Loucy (cell line): ENCODE data around the gene LIX1.

ENCODE experiments used
- H2AFZ ChIP-seq: fragments of 200-600 bp; sonication (generic); 2 replicates; pipeline ENCODE4 v1.6.0; 2016; ENCODE audit warnings: antibody characterized with exemption, mild to moderate bottlenecking, low read length, moderate library complexity
- H3F3A ChIP-seq: fragments of 200-600 bp; 2 replicates; pipeline ENCODE4 v1.6.0; 2016; ENCODE audit warnings: antibody characterized with exemption, low read depth, mild to moderate bottlenecking
- H3K27me3 ChIP-seq: fragments of 200-600 bp; sonication (generic); 2 replicates; pipeline ENCODE4 v1.6.1; 2014; ENCODE audit warnings: low read length, mild to moderate bottlenecking; ENCODE audit not compliant: insufficient read depth, poor library complexity, severe bottlenecking
- H3K36me3 ChIP-seq: fragments of 200-600 bp; sonication (generic); 2 replicates; pipeline ENCODE4 v1.6.1; 2016; ENCODE audit warnings: low read length; ENCODE audit not compliant: insufficient read depth
- H3K4me1 ChIP-seq: fragments of 200-600 bp; sonication (generic); 2 replicates; pipeline ENCODE4 v1.5.1; 2014; ENCODE audit warnings: low read length, mild to moderate bottlenecking; ENCODE audit not compliant: insufficient read depth, poor library complexity, severe bottlenecking
- H3K4me2 ChIP-seq: fragments of 200-600 bp; sonication (generic); 2 replicates; pipeline ENCODE4 v1.6.0; 2014; ENCODE audit warnings: antibody characterized with exemption, low read length, low read depth, mild to moderate bottlenecking; ENCODE audit not compliant: poor library complexity, severe bottlenecking
- H3K4me3 ChIP-seq: fragments of 200-600 bp; sonication (generic); 2 replicates; pipeline ENCODE4 v1.5.1; 2014; ENCODE audit warnings: low read length, mild to moderate bottlenecking, mixed read lengths; ENCODE audit not compliant: poor library complexity, severe bottlenecking
- H3K79me2 ChIP-seq: fragments of 200-600 bp; sonication (generic); 2 replicates; pipeline ENCODE4 v1.6.1; 2014; ENCODE audit warnings: low read length; ENCODE audit not compliant: insufficient read depth
- H3K9ac ChIP-seq: fragments of 200-600 bp; sonication (generic); 2 replicates; pipeline ENCODE4 v1.6.0; 2014; ENCODE audit warnings: mild to moderate bottlenecking, low read depth, low read length, moderate library complexity; ENCODE audit not compliant: poor library complexity, severe bottlenecking
- H3K9me2 ChIP-seq: fragments of 200-600 bp; sonication (generic); replicated peaks from 2 replicates; pipeline ENCODE4 v1.6.1; 2016; ENCODE audit warnings: low read depth, low read length, mixed read lengths
- H3K9me3 ChIP-seq: fragments of 200-600 bp; sonication (generic); 2 replicates; pipeline ENCODE4 v1.6.1; 2014; ENCODE audit warnings: mild to moderate bottlenecking, antibody characterized with exemption, low read length, low read depth; ENCODE audit not compliant: insufficient read depth
- H4K20me1 ChIP-seq: fragments of 200-600 bp; sonication (generic); 2 replicates; pipeline ENCODE4 v1.6.0; 2014; ENCODE audit warnings: antibody characterized with exemption, low read length, mild to moderate bottlenecking; ENCODE audit not compliant: insufficient read depth, poor library complexity, severe bottlenecking
- EZH2phosphoT487 ChIP-seq: fragments of 200-600 bp; IDR thresholded peaks from 2 replicates; pipeline ENCODE4 v1.6.1; 2018; ENCODE audit warnings: antibody characterized with exemption, mild to moderate bottlenecking, moderate library complexity, borderline replicate concordance
- TF ChIP-seq, protein P1 (sequence below): fragments of 200-600 bp; sonication (generic); conservative IDR thresholded peaks from 2 replicates; pipeline ENCODE4 v1.5.1; 2014; ENCODE audit warnings: mild to moderate bottlenecking, antibody characterized with exemption, low read length

LIX1 gene

DNA sequence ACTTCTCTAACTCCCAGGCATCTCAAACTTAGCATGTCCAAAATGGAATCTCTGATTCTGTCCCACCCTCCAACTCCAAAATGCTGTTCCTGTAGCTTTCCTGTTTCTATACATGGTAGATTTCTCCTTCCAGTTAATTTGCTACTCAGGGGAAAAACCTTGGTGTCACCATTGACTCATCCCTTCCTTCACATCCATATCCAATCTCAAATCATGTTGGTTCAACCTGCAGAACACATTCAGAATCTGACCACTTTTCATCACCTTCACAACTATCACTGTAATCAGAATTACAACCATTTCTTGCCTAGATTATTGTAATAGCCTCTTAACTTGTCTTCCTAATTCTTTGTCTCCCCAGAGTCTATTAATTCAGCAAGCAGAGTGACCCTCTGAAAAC lies 29.8 kb upstream of the LIX1 start:
- H3K79me2 ChIP-seq: no peaks in the 10 kb centered on the region
- no peaks in the 10 kb centered on the region for H3K9me2 ChIP-seq
- no peaks in the 10 kb centered on the region for H3K9me3 ChIP-seq
- no peaks in the 10 kb centered on the region for H4K20me1 ChIP-seq
- H3K27me3 ChIP-seq: no peaks in the 10 kb centered on the region
- TF ChIP-seq, protein P1, sequence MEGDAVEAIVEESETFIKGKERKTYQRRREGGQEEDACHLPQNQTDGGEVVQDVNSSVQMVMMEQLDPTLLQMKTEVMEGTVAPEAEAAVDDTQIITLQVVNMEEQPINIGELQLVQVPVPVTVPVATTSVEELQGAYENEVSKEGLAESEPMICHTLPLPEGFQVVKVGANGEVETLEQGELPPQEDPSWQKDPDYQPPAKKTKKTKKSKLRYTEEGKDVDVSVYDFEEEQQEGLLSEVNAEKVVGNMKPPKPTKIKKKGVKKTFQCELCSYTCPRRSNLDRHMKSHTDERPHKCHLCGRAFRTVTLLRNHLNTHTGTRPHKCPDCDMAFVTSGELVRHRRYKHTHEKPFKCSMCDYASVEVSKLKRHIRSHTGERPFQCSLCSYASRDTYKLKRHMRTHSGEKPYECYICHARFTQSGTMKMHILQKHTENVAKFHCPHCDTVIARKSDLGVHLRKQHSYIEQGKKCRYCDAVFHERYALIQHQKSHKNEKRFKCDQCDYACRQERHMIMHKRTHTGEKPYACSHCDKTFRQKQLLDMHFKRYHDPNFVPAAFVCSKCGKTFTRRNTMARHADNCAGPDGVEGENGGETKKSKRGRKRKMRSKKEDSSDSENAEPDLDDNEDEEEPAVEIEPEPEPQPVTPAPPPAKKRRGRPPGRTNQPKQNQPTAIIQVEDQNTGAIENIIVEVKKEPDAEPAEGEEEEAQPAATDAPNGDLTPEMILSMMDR: no peak
- TF ChIP-seq EZH2phosphoT487: no peak
- no peaks in the 10 kb centered on the region for H3K4me1 ChIP-seq
- H3K4me3 ChIP-seq: no peak overlapping the region
- no peak overlapping the region for H2AFZ ChIP-seq
- no peak overlapping the region for H3K4me2 ChIP-seq
- peaks cover 20% of the 10 kb centered on the region; the same call in 1 of the 2 replicates for H3K36me3 ChIP-seq
- no peaks in the 10 kb centered on the region for H3F3A ChIP-seq
- H3K9ac ChIP-seq: no peak overlapping the region

DNA sequence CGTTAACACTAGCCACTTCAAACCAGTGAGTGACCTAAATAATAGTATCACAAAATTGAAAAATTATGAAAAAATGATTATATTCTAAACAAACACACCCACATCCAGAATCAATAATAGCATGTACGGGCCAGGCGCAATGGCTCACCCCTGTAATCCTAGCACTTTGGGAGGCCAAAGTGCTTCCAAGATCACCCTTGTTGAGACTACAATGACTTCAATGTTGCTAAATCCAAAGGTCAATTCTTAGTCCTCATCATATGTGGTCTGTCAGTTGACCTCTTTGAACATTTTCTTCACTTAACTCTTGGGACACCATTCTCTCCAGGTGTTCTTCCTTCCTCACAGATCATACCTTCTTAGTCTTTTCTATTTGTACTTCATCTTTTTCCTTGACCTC lies 29.3 kb upstream of the LIX1 start:
- TF ChIP-seq, protein P1: no peak
- no peak for TF ChIP-seq EZH2phosphoT487

GRCh38 chr5:97167435-97167834 lies 25.0 kb upstream of the LIX1 start:
- Histone ChIP-seq H3K9me2 (no peaks in the 10 kb centered on the region), H3K4me1 (no peaks in the 10 kb centered on the region), H3K27me3 (no peaks in the 10 kb centered on the region), H2AFZ (no peak overlapping the region), H3K36me3 (peaks cover 16% of the 10 kb centered on the region; the same call in 1 of the 2 replicates), H3F3A (no peaks in the 10 kb centered on the region), H4K20me1 (no peaks in the 10 kb centered on the region), H3K9me3 (no peaks in the 10 kb centered on the region), H3K4me2 (no peak overlapping the region), H3K4me3 (no peak overlapping the region), H3K79me2 (no peaks in the 10 kb centered on the region), H3K9ac (no peak overlapping the region)
- TF ChIP-seq EZH2phosphoT487: no peak
- TF ChIP-seq, protein P1: no peak

More for the DNA sequence above, 29.3 kb upstream of the LIX1 start:
- Histone ChIP-seq H3K27me3 (no peaks in the 10 kb centered on the region), H3K4me2 (no peak overlapping the region), H3K9me2 (no peaks in the 10 kb centered on the region), H3K9me3 (no peaks in the 10 kb centered on the region), H3K9ac (no peak overlapping the region), H3K4me3 (no peak overlapping the region), H3K4me1 (no peaks in the 10 kb centered on the region), H3F3A (no peaks in the 10 kb centered on the region), H3K36me3 (peaks cover 17% of the 10 kb centered on the region; the same call in 1 of the 2 replicates), H3K79me2 (no peaks in the 10 kb centered on the region), H4K20me1 (no peaks in the 10 kb centered on the region), H2AFZ (no peak overlapping the region)
